IgD-negative memory B cell (primary cell): Measurements from ENCODE around the gene SOD3. TPM values are rescaled to one million over a fixed set of nuclear protein-coding genes. Genes with fewer than 3 reads are reported as not detected.

Experiments
- H3K27ac Mint-ChIP-seq, 3 donors: one replicate each; pipeline ENCODE4 v1.8.0; 2020 to 2022; ENCODE audit warnings: mild to moderate bottlenecking in 3 of 3, mixed read lengths in 3 of 3, moderate library complexity in 1 of 3
- H3K27me3 Mint-ChIP-seq: one replicate; pipeline ENCODE4 v1.8.0; 2021; ENCODE audit warnings: mixed read lengths
- H3K36me3 Mint-ChIP-seq: one replicate; pipeline ENCODE4 v1.8.0; 2020; ENCODE audit warnings: mild to moderate bottlenecking, mixed read lengths
- H3K4me1 Mint-ChIP-seq, 3 donors: one replicate each; pipeline ENCODE4 v1.8.0; 2020 to 2022; ENCODE audit warnings: mixed read lengths in 3 of 3, mild to moderate bottlenecking in 1 of 3
- H3K4me3 Mint-ChIP-seq, 4 donors: one replicate each; pipeline ENCODE4 v1.8.0; 2020 to 2022; ENCODE audit warnings: mild to moderate bottlenecking in 4 of 4, mixed read lengths in 4 of 4, moderate library complexity in 3 of 4
- H3K9me3 Mint-ChIP-seq, 3 donors: one replicate each; pipeline ENCODE4 v1.8.0; 2020 to 2021; ENCODE audit warnings: mixed read lengths in 3 of 3, mild to moderate bottlenecking in 1 of 3
- polyA plus RNA-seq: library from polyadenylated mRNA; unstranded; fragments of 300-500 nt; fragmentation: Illumina TruSeq; gene quantifications from one replicate; pipeline ENCODE4 v1.2.3, GENCODE V29; 2021

The SOD3 gene
- polyA plus RNA-seq, 1 donor from 2014 or later, result not detected

- Mint-ChIP-seq H3K27me3 (peaks cover 7% of the 10 kb centered on the region), H3K9me3 (peaks cover 0 to 2% (median 1%) of the 10 kb centered on the region in 3 donors), H3K4me1 (peaks cover 0 to 2% (median 0%) of the 10 kb centered on the region in 3 donors), H3K27ac (no peak overlapping the region), H3K4me3 (no peak overlapping the region), H3K36me3 (no peaks in the 10 kb centered on the region)
Measured at GRCh38 chr4:24805566-24805965, 10.2 kb downstream of the SOD3 start.

GRCh38 chr4:24806206-24806990, 11.0 kb downstream of the SOD3 start:
- Mint-ChIP-seq H3K4me3 (no peak overlapping the region), H3K4me1 (peaks cover 0 to 2% (median 0%) of the 10 kb centered on the region in 3 donors), H3K27me3 (peaks cover 3% of the 10 kb centered on the region), H3K36me3 (peaks cover 2% of the 10 kb centered on the region), H3K9me3 (peaks cover 0 to 2% (median 1%) of the 10 kb centered on the region in 3 donors), H3K27ac (no peak overlapping the region)

- Mint-ChIP-seq H3K9me3 (peaks cover 1 to 7% (median 4%) of the 10 kb centered on the region in 3 donors), H3K4me1 (peaks cover 0 to 2% (median 0%) of the 10 kb centered on the region in 3 donors), H3K27me3 (peaks cover 1% of the 10 kb centered on the region), H3K27ac (peak overlapping the region in 1 of 3 donors; percentile 20), H3K4me3 (no peak overlapping the region), H3K36me3 (peaks cover 3% of the 10 kb centered on the region)
Measured at GRCh38 chr4:24807611-24808010, 12.2 kb downstream of the SOD3 start.

GRCh38 chr4:24808261-24808660, 12.9 kb downstream of the SOD3 start:
- H3K4me3 Mint-ChIP-seq, result no peak overlapping the region
- peaks cover 0 to 2% (median 0%) of the 10 kb centered on the region in 3 donors for H3K4me1 Mint-ChIP-seq
- H3K9me3 Mint-ChIP-seq, result peaks cover 1 to 7% (median 4%) of the 10 kb centered on the region in 3 donors
- peaks cover 3% of the 10 kb centered on the region for H3K36me3 Mint-ChIP-seq
- no peak overlapping the region for H3K27ac Mint-ChIP-seq
- peaks cover 1% of the 10 kb centered on the region for H3K27me3 Mint-ChIP-seq

GRCh38 chr4:24808955-24809354, 13.6 kb downstream of the SOD3 start:
- Mint-ChIP-seq H3K36me3 (peaks cover 3% of the 10 kb centered on the region), H3K4me1 (peaks cover 0 to 2% (median 0%) of the 10 kb centered on the region in 3 donors), H3K27ac (no peak overlapping the region)

GRCh38 chr4:24809376-24809775, 14.0 kb downstream of the SOD3 start:
- peaks cover 1% of the 10 kb centered on the region for H3K27me3 Mint-ChIP-seq
- H3K27ac Mint-ChIP-seq, result no peak overlapping the region
- peaks cover 0 to 2% (median 0%) of the 10 kb centered on the region in 3 donors for H3K4me1 Mint-ChIP-seq
- H3K36me3 Mint-ChIP-seq, result peaks cover 3% of the 10 kb centered on the region
- no peak overlapping the region for H3K4me3 Mint-ChIP-seq
- peaks cover 0 to 7% (median 4%) of the 10 kb centered on the region in 3 donors for H3K9me3 Mint-ChIP-seq

More at GRCh38 chr4:24808955-24809354, 13.6 kb downstream of the SOD3 start:
- H3K9me3 Mint-ChIP-seq, result peaks cover under 1 to 7% (median 4%) of the 10 kb centered on the region in 3 donors
- no peak overlapping the region for H3K4me3 Mint-ChIP-seq
- peaks cover 1% of the 10 kb centered on the region for H3K27me3 Mint-ChIP-seq

- H3K9me3 Mint-ChIP-seq, result peaks cover 0 to 5% (median 4%) of the 10 kb centered on the region in 3 donors
- H3K36me3 Mint-ChIP-seq, result peaks cover 3% of the 10 kb centered on the region
- H3K4me3 Mint-ChIP-seq, result no peak overlapping the region
Measured at GRCh38 chr4:24809815-24810405, 14.5 kb downstream of the SOD3 start.

GRCh38 chr4:24810871-24811631, 15.7 kb downstream of the SOD3 start:
- Mint-ChIP-seq H3K9me3 (peaks cover 0 to 5% (median 4%) of the 10 kb centered on the region in 3 donors), H3K27ac (peak overlapping the region in 1 of 3 donors; percentile 89), H3K4me1 (peaks cover 0 to 2% (median 0%) of the 10 kb centered on the region in 3 donors), H3K4me3 (no peak overlapping the region), H3K36me3 (peaks cover 3% of the 10 kb centered on the region), H3K27me3 (no peaks in the 10 kb centered on the region)

More at GRCh38 chr4:24809815-24810405, 14.5 kb downstream of the SOD3 start:
- Mint-ChIP-seq H3K27me3 (no peaks in the 10 kb centered on the region), H3K27ac (no peak overlapping the region), H3K4me1 (peaks cover 0 to 2% (median 0%) of the 10 kb centered on the region in 3 donors)

GRCh38 chr4:24813732-24814131, 18.4 kb downstream of the SOD3 start:
- peaks cover 3% of the 10 kb centered on the region for H3K36me3 Mint-ChIP-seq

GRCh38 chr4:24816797-24817196, 21.4 kb downstream of the SOD3 start:
- H3K4me3 Mint-ChIP-seq, result no peak overlapping the region
- H3K27ac Mint-ChIP-seq, result no peak overlapping the region
- H3K4me1 Mint-ChIP-seq, result no peaks in the 10 kb centered on the region
- H3K36me3 Mint-ChIP-seq, result peaks cover 3% of the 10 kb centered on the region
- H3K9me3 Mint-ChIP-seq, result peaks cover 0 to 5% (median 4%) of the 10 kb centered on the region in 3 donors
- no peaks in the 10 kb centered on the region for H3K27me3 Mint-ChIP-seq

More at GRCh38 chr4:24813732-24814131, 18.4 kb downstream of the SOD3 start:
- Mint-ChIP-seq H3K4me1 (peaks cover 0 to 2% (median 0%) of the 10 kb centered on the region in 3 donors), H3K9me3 (peaks cover 0 to 5% (median 4%) of the 10 kb centered on the region in 3 donors), H3K27me3 (no peaks in the 10 kb centered on the region), H3K27ac (no peak overlapping the region), H3K4me3 (no peak overlapping the region)

GRCh38 chr4:24820541-24820940, 25.2 kb downstream of the SOD3 start:
- no peaks in the 10 kb centered on the region for H3K9me3 Mint-ChIP-seq
- no peak overlapping the region for H3K27ac Mint-ChIP-seq
- H3K4me1 Mint-ChIP-seq, result no peaks in the 10 kb centered on the region

GRCh38 chr4:24824720-24825119, 29.3 kb downstream of the SOD3 start:
- H3K4me1 Mint-ChIP-seq, result no peaks in the 10 kb centered on the region
- peaks cover 1% of the 10 kb centered on the region for H3K36me3 Mint-ChIP-seq
- H3K9me3 Mint-ChIP-seq, result no peaks in the 10 kb centered on the region
- no peak overlapping the region for H3K4me3 Mint-ChIP-seq
- H3K27ac Mint-ChIP-seq, result no peak overlapping the region
- peaks cover 5% of the 10 kb centered on the region for H3K27me3 Mint-ChIP-seq

More at GRCh38 chr4:24820541-24820940, 25.2 kb downstream of the SOD3 start:
- H3K27me3 Mint-ChIP-seq, result no peaks in the 10 kb centered on the region
- peaks cover 1% of the 10 kb centered on the region for H3K36me3 Mint-ChIP-seq
- H3K4me3 Mint-ChIP-seq, result no peak overlapping the region

- Mint-ChIP-seq H3K9me3 (no peaks in the 10 kb centered on the region), H3K4me1 (no peaks in the 10 kb centered on the region), H3K27ac (no peak overlapping the region), H3K4me3 (no peak overlapping the region), H3K36me3 (no peaks in the 10 kb centered on the region), H3K27me3 (peaks cover 2% of the 10 kb centered on the region)
Measured at GRCh38 chr4:24831637-24832036, 36.3 kb downstream of the SOD3 start.

- Mint-ChIP-seq H3K4me1 (no peaks in the 10 kb centered on the region), H3K27me3 (no peaks in the 10 kb centered on the region), H3K27ac (no peak overlapping the region), H3K9me3 (no peaks in the 10 kb centered on the region), H3K36me3 (no peaks in the 10 kb centered on the region), H3K4me3 (no peak overlapping the region)
Measured at GRCh38 chr4:24835696-24836095, 40.3 kb downstream of the SOD3 start.
